Upper lobe of left lung (tissue), 4 donors: ENCODE data around the gene APOA5.

ENCODE experiments used
- POLR2AphosphoS5 ChIP-seq, 2 donors: sonication (generic); formaldehyde crosslinking; IDR thresholded peaks; one replicate each; pipeline ENCODE4 v1.5.1; 2017; ENCODE audit warnings: antibody characterized with exemption in 2 of 2
- TF ChIP-seq, protein P1 (sequence below), 6 experiments: fragments of 450-650 bp in 4 of 6; fragments of 200-600 bp in 2 of 6; sonication (generic) in 2 of 6; IDR thresholded peaks; one replicate each; pipeline ENCODE4 v1.5.1; 2016 to 2019; ENCODE audit warnings: antibody characterized with exemption in 6 of 6

DNA sequence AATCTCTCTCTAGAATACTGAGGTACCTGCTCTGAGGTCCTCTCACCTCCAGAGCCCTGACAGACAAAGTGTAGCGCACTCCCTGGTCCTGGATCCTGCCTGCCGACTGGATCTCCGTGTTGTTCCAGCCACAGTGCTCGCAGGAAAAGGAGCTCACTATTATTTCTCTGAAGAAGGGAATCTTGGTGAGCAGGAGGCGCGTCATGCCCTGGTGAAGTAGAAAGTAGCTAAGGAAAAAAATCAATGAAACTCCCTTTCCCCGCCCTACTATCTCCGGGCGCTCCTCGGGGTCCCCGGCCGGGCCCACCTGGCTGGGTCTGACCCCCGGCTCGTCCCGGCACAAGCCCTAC, 4.3 kb downstream of the APOA5 start:
- TF ChIP-seq, protein P1, sequence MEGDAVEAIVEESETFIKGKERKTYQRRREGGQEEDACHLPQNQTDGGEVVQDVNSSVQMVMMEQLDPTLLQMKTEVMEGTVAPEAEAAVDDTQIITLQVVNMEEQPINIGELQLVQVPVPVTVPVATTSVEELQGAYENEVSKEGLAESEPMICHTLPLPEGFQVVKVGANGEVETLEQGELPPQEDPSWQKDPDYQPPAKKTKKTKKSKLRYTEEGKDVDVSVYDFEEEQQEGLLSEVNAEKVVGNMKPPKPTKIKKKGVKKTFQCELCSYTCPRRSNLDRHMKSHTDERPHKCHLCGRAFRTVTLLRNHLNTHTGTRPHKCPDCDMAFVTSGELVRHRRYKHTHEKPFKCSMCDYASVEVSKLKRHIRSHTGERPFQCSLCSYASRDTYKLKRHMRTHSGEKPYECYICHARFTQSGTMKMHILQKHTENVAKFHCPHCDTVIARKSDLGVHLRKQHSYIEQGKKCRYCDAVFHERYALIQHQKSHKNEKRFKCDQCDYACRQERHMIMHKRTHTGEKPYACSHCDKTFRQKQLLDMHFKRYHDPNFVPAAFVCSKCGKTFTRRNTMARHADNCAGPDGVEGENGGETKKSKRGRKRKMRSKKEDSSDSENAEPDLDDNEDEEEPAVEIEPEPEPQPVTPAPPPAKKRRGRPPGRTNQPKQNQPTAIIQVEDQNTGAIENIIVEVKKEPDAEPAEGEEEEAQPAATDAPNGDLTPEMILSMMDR (IDR thresholded peaks at IDR 0.05): no peak
- no peak for TF ChIP-seq POLR2AphosphoS5 (IDR thresholded peaks at IDR 0.05)
